GM19438 (cell line): ENCODE measurements around the gene ANKRD23.
"Not testable (repeated sequence)": the region's sequence is repeated elsewhere in the genome, so short reads cannot be mapped to it uniquely, and the experiment has no call there.

Source experiments
- ATAC-seq: cut with Tn5 transposase; IDR thresholded peaks from one replicate; pipeline ENCODE4 v1.9.1; 2021; ENCODE audit warnings: low read depth; ENCODE audit not compliant: unreplicated experiment

ANKRD23 gene

DNA sequence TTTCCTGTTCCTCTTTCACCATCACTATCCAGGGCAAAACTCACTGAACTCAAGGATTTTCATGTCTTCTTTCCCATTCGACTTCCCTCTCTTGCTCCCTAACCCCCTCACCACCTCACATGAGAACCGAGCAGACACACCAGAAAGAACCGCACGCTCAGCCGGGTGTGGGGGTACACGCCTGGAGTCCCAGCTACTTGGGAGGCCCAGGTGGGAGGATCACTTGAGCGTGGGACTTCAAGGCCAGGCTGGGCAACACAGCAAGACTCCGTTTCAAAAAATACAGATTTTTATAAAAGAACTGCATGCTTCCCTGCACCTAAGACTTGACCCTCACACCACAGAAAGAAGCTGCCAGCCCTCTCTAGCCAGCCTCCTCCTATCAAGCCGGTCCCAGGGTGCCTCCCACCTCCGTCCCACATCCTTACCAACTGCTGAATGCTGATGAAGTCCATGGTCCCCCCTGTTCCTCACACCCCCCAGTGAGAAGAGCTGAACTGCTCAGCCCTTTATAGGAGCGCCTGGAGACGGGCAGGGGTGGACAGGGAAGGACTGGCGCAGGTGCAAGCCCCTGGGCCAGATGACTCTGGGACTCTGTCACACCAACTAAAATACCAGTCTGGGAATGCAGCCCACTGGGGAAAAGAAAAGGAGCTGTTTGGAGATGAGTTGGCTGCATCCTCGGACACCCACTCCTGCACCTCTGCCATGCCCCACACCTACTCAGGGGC lies at the start of gene ANKRD23:
Gene ANKRD23, minus strand, starts transcription at position 484 of the 731 bp plus-strand sequence. Its CDS starts 29 bp downstream, at position 455.
- no peak for ATAC-seq

DNA sequence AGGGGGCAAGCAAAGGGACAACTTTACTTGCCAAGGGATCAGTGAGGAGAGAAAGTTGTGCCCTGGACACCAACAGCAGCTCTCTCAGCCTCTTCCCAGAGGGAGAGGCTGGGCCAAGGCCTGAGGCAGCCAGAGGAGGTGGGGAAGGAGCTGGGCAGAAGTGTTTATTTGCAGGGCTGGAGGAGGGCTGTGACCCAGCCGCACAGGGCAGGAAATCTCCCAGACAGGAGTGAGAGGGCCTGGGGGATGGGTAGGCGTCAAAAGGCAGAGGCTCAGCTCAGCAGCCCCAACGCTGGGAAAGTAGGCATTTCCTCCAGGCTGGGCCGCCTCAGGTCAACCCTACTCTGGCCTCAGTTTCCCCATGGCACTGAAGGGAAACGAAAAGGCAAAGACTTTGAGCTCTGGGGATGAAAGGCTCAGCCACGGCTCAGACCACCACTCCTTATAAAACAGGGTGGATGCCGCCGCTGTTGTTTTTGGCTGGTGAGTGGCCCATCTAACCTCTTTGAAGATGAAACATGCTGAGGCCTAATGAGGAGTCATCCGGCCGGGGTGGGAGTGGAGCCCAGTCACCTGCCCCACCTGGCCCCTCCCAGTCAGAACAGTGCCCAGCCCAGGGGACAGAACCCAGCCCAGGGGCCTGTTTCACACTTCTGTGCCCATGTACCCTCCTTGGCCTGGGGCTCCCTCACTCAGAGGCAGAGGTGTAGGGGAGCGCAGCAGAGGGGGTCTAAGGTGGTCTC lies 47.9 kb upstream of the ANKRD23 start:
- ATAC-seq, result no peak

DNA sequence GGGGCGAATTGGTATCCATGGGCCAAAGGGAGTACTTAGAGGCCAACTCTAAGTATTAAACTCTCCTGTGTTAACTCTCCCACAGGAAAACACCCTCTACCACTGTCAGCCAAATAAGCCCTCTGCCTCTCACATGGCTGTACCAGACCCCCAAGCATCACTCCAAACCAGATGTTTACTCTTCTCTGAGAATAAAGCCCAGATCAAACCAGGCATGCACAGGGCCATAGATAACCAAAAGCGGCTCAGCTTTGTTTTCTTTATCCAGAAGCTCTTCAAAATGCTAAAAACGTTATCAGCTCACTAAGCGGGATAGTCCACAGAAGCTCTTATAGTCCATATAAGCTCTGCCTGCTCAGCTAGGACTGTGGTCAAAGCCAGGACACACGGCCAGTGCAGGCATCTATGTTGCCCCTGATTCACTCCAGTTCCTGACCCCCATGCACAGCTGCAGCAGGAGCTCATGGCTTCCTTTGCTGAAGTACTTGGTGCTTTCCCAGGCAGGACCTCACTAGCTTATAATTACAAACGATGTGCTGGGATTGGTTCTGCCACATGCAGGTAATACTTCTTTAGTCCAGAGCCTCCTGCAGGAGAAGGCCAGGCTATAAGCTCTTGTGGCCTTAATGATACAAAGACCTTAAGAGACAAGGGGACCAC lies 47.0 kb upstream of the ANKRD23 start:
- ATAC-seq, result no peak

DNA sequence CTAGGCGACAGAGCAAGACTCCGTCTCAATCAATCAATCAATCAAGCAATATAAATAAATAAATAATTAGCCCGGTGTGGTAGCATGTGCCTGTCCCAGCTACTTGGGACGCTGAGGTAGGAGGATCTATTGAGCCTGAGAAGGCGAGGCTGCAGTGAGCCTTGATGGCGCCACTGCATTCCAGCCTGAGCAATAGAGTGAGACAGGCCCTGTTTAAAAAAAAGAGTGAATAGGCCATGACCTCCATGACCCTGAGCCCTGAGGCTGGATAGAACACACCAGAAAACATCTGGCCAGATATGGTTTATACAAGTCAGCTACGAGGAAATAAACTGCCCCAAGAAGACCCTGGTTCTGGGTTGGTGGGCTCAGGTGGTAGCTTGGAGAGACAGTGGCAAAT lies 46.4 kb upstream of the ANKRD23 start:
- ATAC-seq, result no peak

DNA sequence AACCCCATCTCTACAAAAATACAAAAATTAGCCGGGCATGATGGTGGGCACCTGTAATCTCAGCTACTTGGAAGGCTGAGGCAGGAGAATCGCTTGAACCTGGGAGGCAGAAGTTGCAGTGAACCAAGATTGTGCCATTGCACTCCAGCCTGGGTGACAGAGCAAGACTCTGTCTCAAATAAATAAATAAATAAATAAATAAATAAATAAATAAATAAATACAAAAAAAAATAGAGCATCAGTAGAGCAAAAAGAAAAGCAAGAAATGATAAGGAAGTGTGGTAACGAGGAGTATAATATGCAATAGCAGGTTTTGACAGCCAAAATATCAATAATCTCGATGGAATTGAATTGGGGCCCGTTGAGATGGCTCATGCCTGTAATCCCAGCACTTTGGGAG lies 45.7 kb upstream of the ANKRD23 start:
- not testable (repeated sequence) for ATAC-seq

DNA sequence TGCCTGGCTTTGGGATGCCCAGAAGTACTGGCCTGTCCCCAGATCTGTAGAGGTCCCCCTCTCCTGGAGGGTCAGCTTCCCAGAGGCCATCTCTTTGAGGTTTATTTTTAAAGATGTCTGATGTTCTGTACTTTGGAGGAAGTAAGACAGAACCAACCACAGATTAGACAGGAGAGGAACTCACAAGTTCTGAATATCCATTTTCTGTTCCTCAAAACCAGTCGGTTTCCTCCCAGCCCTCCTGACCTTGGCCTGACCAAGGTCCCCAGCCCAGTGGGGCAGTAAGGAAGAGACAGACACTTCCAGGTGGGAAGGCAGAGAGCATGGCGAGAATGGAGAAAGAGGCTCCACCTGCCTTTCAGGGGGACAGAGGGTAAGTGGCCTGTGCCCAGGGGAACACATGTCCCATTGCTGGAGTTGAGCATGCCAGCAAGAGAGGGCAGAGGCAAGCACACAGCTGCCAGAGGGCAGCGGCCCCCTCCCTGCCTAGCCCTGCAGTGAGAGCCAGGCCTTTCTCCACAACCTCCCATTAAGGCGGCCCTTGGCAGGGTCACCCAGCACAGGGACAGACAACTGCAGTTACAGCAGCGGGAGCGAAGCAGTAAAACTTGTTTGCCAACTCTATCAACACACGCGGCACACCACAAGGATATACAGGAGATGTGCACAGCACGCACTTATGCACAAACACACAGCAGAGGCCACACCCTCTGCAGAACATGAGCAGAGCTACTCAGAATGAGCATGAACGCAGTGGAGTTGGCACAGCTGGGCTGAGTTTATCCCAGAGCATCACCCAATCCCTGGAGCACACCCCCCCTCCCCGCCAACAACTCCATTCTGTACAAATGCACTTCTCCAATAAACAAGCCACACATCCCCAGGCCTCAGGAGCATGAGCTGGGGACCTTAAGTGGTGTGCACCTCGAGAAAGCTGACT lies 44.5 kb upstream of the ANKRD23 start:
- no peak for ATAC-seq

DNA sequence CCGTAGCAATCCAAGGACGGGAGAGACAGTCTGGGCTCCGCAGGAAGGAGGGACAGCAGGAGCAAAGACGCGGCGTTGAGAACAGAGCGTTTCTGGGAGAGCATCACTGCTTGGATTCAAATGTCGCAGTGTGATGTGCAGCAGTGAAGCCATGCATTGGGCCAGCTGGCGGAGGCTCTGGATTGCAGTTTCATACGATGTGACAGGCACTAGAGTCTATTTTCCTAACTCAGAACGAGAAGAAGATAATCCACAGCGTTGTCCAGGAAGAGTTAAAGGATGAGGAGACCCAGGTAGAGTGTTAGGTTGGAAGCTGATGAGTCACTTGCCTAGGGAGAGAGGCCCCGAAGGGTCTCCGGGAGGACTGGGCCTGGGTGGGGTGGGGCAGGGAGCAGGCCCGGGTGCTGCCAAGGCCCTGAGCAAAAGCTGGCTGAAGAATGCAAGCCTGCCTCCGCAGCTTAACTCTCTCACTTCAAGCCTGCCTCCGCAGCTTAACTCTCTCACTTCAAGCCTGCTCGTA lies 43.7 kb upstream of the ANKRD23 start:
- no peak for ATAC-seq

DNA sequence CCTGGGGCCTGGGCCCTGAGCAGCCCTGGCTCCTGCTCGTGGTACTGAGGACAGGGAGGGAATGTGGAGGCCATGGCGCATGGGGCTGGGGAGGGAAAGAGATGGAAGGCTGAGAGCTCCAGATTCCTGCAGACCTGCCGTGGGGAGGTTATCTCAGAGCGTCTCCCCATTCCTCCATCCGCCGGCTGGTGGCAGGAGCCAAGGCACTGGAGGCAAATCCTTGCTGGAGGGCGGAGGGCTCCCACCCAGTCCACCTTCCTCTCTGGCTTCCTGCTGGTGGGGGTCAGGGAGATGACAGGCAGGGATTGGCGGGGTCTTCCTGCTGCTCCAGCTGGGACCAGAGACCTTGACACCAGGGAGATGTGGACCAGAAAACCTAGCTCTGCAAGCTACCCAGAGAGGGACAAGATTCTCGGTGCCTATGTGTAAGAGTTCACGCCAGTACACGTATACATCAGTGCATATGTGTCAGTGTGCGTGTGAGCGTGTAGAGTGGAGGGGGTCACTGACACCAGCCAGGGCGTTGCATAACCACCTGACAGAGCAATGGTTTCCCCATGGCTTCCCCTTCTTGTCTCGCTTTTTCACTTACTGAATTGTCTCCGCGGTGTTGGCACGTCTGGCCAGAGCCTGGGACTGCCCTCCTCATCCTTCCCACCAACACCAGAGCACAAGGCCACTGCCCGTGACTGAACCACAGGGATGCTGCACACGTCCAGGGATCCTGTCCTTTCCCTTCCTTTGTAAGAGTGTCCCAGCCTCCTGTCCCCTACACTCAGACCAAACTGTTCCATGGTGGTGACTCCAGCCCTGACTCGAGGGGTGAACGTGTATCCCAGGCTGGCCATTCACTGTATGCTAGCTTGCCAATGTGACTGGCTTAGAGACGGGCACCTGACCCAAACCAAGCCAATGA lies 41.9 kb upstream of the ANKRD23 start:
- no peak for ATAC-seq

DNA sequence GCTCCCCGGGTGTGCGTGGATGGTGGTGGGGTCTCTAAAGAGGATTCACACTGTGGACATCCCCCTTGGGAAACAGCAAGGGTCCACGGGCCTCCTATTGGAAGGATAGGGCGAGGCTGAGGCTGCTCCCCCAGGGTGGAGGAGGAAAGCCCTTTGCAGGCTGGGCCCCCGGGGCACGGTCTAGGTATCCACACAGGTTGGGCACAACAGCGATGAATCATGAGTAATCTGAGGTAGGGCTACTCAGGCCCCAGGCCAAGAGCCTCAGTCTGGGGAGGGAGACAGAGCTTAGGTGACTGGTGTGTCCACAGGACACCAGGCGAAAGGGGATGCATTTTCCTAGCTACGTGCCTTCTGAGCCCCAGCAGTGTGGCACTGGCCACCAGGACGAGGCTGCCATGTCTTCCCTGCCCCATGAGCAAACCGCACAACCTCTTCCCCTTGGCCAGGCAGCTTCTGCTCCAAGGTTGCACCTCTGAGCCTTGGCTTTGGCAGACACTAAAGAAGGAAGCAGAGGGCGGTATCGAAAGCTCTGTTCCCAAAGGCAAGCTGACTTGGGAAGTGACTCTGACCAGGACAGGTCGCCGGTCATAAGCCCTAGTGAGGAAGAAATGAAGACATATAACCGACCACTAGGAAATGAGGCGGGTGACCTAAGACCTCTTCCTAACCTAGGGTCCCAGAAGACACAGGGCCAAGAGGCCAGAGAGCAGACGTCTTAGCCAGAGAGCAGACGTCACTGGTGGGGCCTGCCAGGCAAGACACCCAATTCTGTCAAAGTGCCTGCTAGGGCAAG lies 40.7 kb upstream of the ANKRD23 start:
- ATAC-seq, result no peak

DNA sequence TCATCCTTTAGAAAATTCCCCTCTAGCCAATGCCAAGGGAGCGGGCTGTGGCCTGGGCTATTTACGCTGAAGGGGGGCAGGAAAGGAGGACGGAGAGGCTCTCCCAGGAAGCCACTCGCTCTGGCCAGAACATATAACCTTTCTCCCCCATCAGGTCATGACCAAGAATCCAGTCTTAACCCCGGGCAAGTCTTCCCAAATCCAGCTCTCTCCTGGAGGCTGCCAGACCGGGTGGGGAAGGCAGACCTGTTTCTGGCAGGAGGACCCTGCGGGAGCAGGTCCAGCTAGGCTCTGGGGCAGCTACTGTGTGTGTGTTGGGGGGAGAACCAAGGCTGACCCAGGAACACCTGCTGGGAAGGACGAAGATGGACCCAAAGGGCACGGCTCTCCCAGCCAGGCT lies 39.5 kb upstream of the ANKRD23 start:
- ATAC-seq, result no peak

DNA sequence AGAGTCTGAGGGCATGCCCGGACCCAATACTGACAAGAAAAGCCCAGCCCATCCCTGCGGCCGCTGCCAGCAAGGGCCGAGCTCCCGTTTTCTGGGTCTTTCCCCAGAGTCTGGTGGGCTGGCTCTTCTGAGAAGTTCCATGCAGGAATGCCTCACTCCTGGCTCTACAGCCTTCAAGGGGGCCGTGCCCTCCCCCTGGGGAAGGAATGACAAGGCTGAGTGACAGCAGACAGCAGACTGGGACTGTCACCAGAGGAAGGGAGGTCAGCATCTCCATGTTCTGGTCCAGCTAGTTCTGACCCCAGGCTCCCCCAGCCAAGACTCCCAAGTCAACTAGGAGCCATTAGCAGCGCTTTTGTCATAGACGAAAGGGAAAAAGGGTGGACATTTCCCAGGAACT lies 39.1 kb upstream of the ANKRD23 start:
- no peak for ATAC-seq

DNA sequence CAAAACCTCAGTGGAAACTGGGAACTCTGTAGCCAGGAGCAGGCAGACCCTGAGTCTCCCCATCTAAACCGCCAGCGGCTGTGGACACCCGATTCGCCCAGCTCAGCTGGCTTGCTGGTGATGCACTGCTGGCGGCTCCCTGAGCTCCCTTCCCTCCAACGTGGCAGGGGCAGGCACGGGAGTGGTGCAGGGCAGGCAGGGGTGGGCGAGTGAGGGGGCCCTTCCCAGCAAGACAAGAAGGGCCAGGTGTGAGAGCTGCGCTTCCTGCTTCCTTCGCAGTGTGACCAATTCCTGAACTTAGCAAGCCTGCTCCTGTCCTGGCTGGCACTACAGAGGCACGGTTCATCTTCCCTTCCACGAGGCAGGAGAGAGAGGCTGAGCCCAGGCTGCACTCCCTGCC lies 38.4 kb upstream of the ANKRD23 start:
- ATAC-seq, result no peak

DNA sequence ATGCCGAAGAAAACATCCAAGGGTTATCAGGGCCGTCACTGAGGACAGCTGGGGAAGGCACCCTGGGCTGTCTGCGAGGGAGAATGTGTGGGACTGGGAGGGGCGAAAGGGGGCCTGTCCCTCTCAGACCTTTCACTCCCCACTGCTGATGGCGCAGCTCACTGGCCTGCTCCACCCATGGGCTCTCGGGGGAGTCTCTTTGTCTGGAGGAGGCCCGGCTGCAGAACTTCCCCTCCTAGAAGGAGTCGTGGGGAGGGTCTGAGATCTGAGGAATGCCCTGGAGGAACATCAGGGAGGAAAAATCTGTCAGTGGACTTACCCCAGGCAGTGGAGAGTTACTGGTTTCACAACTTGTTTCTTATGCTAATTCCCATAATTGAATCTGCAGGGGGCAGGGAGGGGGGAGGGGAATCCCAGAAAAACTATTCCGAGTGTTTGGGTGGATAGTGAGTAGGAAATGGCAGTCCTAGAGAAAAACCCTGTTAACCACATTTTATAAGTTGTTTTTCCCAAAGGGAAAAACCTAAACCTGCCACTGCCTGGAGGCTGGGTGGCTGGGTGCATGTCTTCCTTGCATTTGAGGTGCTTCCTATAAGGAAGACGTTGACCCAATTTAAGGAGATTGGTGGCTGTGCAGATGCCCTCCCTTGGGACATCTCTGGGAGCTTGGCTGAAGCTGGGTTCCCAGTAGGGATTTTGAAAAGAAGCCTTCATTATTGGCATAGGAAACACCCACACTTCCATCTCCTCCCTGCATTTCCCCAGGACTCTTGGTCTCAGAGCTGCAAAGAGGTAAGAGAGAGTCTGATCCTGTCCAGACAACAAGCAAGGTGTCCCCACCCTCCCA lies 37.8 kb upstream of the ANKRD23 start:
- no peak for ATAC-seq

DNA sequence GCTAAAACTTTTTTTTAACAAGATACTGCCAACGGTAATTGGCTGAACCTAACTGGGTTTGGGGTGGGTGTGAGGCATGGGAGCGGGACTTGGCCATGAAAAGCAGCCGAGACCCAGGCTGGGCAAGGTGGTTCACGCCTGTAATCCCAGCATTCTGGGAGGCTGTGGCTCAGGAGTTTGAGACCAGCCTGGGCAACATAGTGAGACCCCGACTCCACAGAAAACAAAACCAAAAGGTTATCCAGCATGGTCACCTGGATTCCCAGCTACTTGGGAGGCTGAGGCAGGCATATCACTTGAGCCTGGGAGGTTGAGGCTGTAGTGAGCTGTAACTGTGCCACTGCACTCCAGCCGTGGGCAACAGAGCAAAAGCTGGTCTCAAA lies 37.1 kb upstream of the ANKRD23 start:
- ATAC-seq, result no peak

DNA sequence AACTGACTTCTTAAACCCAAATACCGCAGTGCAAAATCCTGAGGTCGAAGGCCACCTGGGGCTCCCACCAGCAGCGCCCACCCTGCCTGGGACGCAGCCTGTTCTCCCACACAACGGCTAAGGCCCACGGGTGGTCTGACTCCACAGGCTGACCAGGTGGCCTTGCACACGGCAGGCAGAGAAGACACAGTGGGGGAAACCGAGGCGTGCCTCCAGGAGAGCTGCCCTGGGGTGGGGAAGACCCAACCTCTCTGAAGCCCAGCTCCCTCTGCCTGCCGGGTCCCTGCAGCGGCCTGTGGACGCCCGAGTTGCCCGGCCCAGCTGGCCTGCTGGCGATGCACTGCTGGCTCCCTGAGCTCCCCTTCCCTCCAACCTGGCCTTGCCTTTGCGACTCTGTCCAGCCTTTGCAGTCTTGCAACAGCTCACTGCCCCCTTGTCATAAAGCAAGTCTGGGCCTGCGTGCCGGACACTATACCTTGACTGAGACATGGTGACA lies 35.8 kb upstream of the ANKRD23 start:
- ATAC-seq, result no peak

DNA sequence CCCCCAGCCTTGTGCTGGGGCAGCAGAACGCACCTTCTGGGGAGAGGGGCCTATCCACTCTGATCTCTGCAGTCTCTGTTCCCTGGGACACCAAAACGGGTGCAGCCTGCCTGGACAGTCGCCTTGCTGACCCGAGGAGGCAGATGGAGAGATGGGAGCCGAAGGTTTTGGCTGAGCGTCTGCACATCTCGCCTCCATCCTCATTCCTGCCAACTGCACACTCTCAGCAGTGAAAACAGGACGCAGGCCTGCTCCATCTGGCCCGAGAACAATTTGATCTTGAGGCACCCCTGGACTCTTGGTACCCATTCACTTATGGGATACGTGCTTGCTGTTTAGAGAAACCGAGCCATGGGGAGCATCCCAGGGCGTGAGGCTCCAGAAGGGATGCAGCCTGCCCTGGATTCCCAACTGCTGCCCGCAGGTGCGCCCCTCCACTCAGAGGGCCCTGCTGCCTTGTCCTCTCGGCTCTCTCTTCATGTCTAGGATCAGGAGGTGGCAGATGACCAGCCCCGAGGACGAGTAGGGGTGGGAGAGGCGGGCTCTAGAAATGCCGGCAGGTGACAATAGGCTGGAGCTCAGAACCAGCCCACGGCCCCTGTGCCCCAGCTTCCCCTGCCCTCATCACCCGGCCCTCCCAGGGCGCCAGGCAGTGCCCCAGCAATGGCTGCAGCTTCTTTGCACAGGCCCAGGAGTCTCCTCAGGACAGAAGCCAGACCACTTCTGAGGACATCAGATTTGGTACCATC lies 35.1 kb upstream of the ANKRD23 start:
- no peak for ATAC-seq

DNA sequence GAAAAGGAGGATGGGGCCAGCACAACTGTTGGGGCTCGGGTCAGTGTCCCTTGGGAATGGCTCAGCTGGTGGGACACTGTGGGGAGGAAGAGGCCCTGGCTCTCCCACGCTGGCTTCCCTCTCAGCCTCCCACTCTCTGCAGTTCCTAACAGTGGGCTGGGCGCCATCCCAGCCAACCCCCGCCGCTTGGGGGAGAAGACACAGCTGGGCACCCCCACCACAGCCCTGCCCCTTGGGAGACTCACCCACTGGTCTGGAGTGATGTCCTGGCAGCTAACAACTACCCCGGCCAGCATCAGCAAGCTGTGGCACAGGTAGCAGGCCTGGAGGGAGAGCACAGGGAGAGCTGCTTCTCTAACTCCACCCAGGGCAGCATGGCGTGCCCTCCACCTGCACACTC lies 34.4 kb upstream of the ANKRD23 start:
- no peak for ATAC-seq
